Glomerular visceral epithelial cell (primary cell): ENCODE data around the gene TLCD2.
"Not testable (repeated sequence)": the region's sequence is repeated elsewhere in the genome, so short reads cannot be mapped to it uniquely, and the experiment has no call there.

ENCODE experiments used
- DNase-seq: peaks from one replicate; pipeline ENCODE4 v3.0.0-alpha.2; 2016; ENCODE audit errors: extremely low spot score

TLCD2 gene

GRCh38 chr17:1709971-1710806, at the start of gene TLCD2:
TLCD2 (minus strand) TSS chr17:1710377; CDS start chr17:1710242, 135 bp downstream.
- peak; percentile 64 for DNase-seq

- no peak for DNase-seq
Observed at GRCh38 chr17:1759529-1759928, 49.4 kb upstream of the TLCD2 start.

GRCh38 chr17:1758807-1759206, 48.6 kb upstream of the TLCD2 start:
- no peak for DNase-seq

- no peak for DNase-seq
Observed at GRCh38 chr17:1755827-1756262, 45.7 kb upstream of the TLCD2 start.

GRCh38 chr17:1755252-1755826, 45.2 kb upstream of the TLCD2 start:
- no peak for DNase-seq

GRCh38 chr17:1754430-1755112, 44.4 kb upstream of the TLCD2 start:
- DNase-seq = no peak

- DNase-seq = no peak
Observed at GRCh38 chr17:1753767-1754429, 43.7 kb upstream of the TLCD2 start.

GRCh38 chr17:1752425-1753262, 42.5 kb upstream of the TLCD2 start:
- peak; percentile 41 for DNase-seq

- no peak for DNase-seq
Observed at GRCh38 chr17:1750628-1751027, 40.5 kb upstream of the TLCD2 start.

- no peak for DNase-seq
Observed at GRCh38 chr17:1746975-1747543, 36.9 kb upstream of the TLCD2 start.

- no peak for DNase-seq
Observed at GRCh38 chr17:1745513-1746020, 35.4 kb upstream of the TLCD2 start.

- DNase-seq = no peak
Observed at GRCh38 chr17:1744551-1745512, 34.7 kb upstream of the TLCD2 start.

- no peak for DNase-seq
Observed at GRCh38 chr17:1743088-1743439, 32.9 kb upstream of the TLCD2 start.

GRCh38 chr17:1742371-1743087, 32.4 kb upstream of the TLCD2 start, which contains the start of gene SERPINF2:
SERPINF2 (plus strand) TSS chr17:1742871; CDS start chr17:1744996, 2,125 bp downstream.
- DNase-seq = peak; percentile 31

- DNase-seq = not testable (repeated sequence)
Observed at GRCh38 chr17:1741899-1742298, 31.7 kb upstream of the TLCD2 start.

GRCh38 chr17:1737531-1738291, 27.5 kb upstream of the TLCD2 start:
- no peak for DNase-seq

- DNase-seq = peak; percentile 81
Observed at GRCh38 chr17:1736348-1737281, 26.4 kb upstream of the TLCD2 start.
